OCI-LY3 (cell line): ENCODE results near the gene MPDU1.

Experiments
- CTCF ChIP-seq: fragments of 200-600, 300-600 bp; sonication (generic); IDR thresholded peaks from 2 replicates; pipeline ENCODE4 v1.5.1; 2014; ENCODE audit warnings: antibody characterized with exemption, low read length, low read depth
- EZH2phosphoT487 ChIP-seq: fragments of 200-600 bp; shearing (Covaris generic); IDR thresholded peaks from 2 replicates; pipeline ENCODE4 v1.6.1; 2018; ENCODE audit warnings: antibody characterized with exemption, mixed run types, low read depth

- TF ChIP-seq CTCF, result no peak
- TF ChIP-seq EZH2phosphoT487, result no peak
These were observed 26.4 kb upstream of the MPDU1 start for GRCh38 chr17:7557147-7557764.
